Stimulated activated CD4-positive, alpha-beta T cell treated with anti-CD3 and anti-CD28 coated beads, Interleukin-12 subunit alpha, Interleukin-12 subunit beta, amount 100 ng/mL, for 24 hours (primary cell): ENCODE measurements around the gene SMIM27.
"Not testable (repeated sequence)": the region's sequence is repeated elsewhere in the genome, so short reads cannot be mapped to it uniquely, and the experiment has no call there.

Experiments
- DNase-seq, 2 experiments: peaks; one replicate each; pipeline ENCODE4 v3.0.0-alpha.2; 2020; ENCODE audit warnings: low read depth in 2 of 2

The SMIM27 gene

GRCh38 chr9:32596936-32597335 is 44.8 kb downstream of the SMIM27 start:
- no peak for DNase-seq

DNA sequence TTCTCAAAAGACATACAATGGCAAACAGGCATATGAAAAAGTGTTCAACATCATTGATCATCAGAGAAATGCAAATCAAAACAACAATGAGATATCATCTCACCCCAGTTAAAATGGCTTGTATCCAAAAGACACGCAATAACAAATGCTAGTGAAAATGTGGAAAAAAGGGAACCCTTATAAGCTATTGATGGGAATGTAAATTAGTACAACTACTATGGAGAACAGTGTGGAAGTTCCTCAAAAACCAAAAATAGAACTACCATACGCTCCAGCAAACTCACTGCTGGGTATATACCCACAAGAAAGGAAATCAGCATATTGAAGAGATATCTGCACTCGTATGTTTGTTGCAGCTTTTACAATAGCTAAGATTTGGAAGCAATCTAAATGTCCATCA is 46.9 kb downstream of the SMIM27 start:
- DNase-seq, result not testable (repeated sequence)
